ENCODE measurements around the gene TMEM40. TPM values are rescaled to one million over a fixed set of nuclear protein-coding genes. Genes with fewer than 3 reads are reported as not detected.

TMEM40 gene
- total RNA-seq, 1 experiment from 2014 or later, result not detected

DNA sequence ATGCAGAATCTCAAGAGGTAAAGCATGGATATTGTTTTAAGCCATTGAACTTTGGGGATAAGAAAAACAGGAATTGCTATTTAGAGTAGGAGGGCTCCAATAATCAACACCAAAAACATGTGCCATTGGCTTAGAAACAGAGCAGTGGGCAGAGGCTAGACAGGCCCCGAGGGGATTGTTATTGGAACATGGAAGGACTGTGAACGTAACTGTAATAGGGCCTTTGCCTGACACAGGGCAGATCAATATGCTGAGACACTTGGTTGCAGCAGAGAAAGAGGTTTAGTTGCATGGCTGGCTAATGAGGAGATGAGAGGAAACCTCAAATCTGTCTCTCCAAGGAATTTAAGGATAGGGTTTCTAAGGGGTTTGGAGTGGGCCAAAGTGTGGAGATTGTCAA, 58.3 kb downstream of the TMEM40 start:
- DNase-seq, result no peak
- Mint-ChIP-seq H3K27me3 (ENCODE audit: low read depth) (peaks cover 9% of the 10 kb centered on the region), H3K27ac (no peak overlapping the region), H3K4me3 (no peak overlapping the region), H3K4me1 (no peaks in the 10 kb centered on the region), H3K36me3 (ENCODE audit: insufficient read depth in 1 of 3, low read depth in 3 of 3) (no peaks in the 10 kb centered on the region), H3K9me3 (no peaks in the 10 kb centered on the region)
- no peak overlapping the region for H4K8ac ChIP-seq (replicated peaks; ENCODE audit: insufficient read length, low read depth, low read length)
- H2AFZ ChIP-seq (ENCODE audit: low read length), result no peak overlapping the region
- no peak overlapping the region for H2BK5ac ChIP-seq (ENCODE audit: insufficient read length, low read length)
- no peak overlapping the region for H3K4ac ChIP-seq (ENCODE audit: low read depth, low read length)
- no peak overlapping the region for H3K18ac ChIP-seq (ENCODE audit: insufficient read length, low read depth, low read length)
- H3K9ac ChIP-seq (ENCODE audit: extremely low read depth, insufficient read length, low read length), result no peak overlapping the region
- H3K56ac ChIP-seq (ENCODE audit: insufficient read length, low read depth, low read length), result no peak overlapping the region
- no peaks in the 10 kb centered on the region for H3K9me3 ChIP-seq (ENCODE audit: control insufficient read depth, low read depth, low read length)
- H4K5ac ChIP-seq (ENCODE audit: insufficient read length, low read depth, low read length), result no peak overlapping the region
- no peaks in the 10 kb centered on the region for H3K79me2 ChIP-seq (ENCODE audit: insufficient read depth, low read length)
- H3K14ac ChIP-seq (ENCODE audit: insufficient read depth, low read length), result no peak overlapping the region
- H2BK15ac ChIP-seq (ENCODE audit: low read depth, low read length), result no peak overlapping the region
- H3K23ac ChIP-seq (ENCODE audit: insufficient read length, low read depth, low read length), result no peak overlapping the region
- no peaks in the 10 kb centered on the region for H4K20me1 ChIP-seq (ENCODE audit: control insufficient read depth, insufficient read depth, insufficient read length)
- no peaks in the 10 kb centered on the region for H3K4me1 ChIP-seq (ENCODE audit: insufficient read depth, low read length)
- H3K27ac ChIP-seq (ENCODE audit: insufficient read length, low read depth, low read length), result no peak overlapping the region
- no peak overlapping the region for H3T11ph ChIP-seq (ENCODE audit: low read length)
- no peaks in the 10 kb centered on the region for H3K79me1 ChIP-seq (ENCODE audit: insufficient read depth, low read depth, low read length, poor library complexity, severe bottlenecking)
- H4K91ac ChIP-seq (ENCODE audit: insufficient read length, low read depth, low read length), result no peak overlapping the region
- TF ChIP-seq, protein P1, sequence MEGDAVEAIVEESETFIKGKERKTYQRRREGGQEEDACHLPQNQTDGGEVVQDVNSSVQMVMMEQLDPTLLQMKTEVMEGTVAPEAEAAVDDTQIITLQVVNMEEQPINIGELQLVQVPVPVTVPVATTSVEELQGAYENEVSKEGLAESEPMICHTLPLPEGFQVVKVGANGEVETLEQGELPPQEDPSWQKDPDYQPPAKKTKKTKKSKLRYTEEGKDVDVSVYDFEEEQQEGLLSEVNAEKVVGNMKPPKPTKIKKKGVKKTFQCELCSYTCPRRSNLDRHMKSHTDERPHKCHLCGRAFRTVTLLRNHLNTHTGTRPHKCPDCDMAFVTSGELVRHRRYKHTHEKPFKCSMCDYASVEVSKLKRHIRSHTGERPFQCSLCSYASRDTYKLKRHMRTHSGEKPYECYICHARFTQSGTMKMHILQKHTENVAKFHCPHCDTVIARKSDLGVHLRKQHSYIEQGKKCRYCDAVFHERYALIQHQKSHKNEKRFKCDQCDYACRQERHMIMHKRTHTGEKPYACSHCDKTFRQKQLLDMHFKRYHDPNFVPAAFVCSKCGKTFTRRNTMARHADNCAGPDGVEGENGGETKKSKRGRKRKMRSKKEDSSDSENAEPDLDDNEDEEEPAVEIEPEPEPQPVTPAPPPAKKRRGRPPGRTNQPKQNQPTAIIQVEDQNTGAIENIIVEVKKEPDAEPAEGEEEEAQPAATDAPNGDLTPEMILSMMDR (conservative IDR thresholded peaks at IDR 0.05), result no peak
- no peaks in the 10 kb centered on the region; the same call in 1 of the 2 replicates for H3K27me3 ChIP-seq (ENCODE audit: insufficient read depth, low read length)
- H2BK20ac ChIP-seq (ENCODE audit: low read depth, low read length, poor library complexity, severe bottlenecking), result no peak overlapping the region
- no peaks in the 10 kb centered on the region for H3K23me2 ChIP-seq (ENCODE audit: insufficient read length, low read depth, low read length, poor library complexity, severe bottlenecking)
- H3K4me2 ChIP-seq (ENCODE audit: insufficient read depth, insufficient read length, low read length), result no peak overlapping the region
- WGBS (ENCODE audit: extremely low coverage, insufficient read length, low lambda C conversion rate), result no CpG with 5 or more reads among the region's 2 CpGs
- no peak overlapping the region for H2AK5ac ChIP-seq (ENCODE audit: insufficient read length, low read length)
- no peak overlapping the region for H2BK120ac ChIP-seq (ENCODE audit: low read depth, low read length, poor library complexity, severe bottlenecking)
- H2BK12ac ChIP-seq (ENCODE audit: insufficient read length, low read depth, low read length), result no peak overlapping the region

All from H9 (cell line).